GM12878 (cell line): ENCODE data around the gene KRT80. TPM values are rescaled to one million over a fixed set of nuclear protein-coding genes. Genes with fewer than 3 reads are reported as not detected.

Source experiments
- HDAC6 ChIP-seq: fragments of 200-600 bp; sonication (generic); IDR thresholded peaks from one replicate; pipeline ENCODE4 v1.8.0; 2017; ENCODE audit warnings: antibody characterized with exemption; ENCODE audit not compliant: unreplicated experiment
- MYB ChIP-seq: fragments of 150-350 bp; IDR thresholded peaks from 2 replicates; pipeline ENCODE4 v1.6.1; 2014; ENCODE audit warnings: mild to moderate bottlenecking, low read depth, low read length, borderline replicate concordance
- RELA ChIP-seq: fragments of 450-650 bp; IDR thresholded peaks from 2 replicates; pipeline ENCODE4 v1.8.0; 2014; ENCODE audit warnings: borderline replicate concordance; ENCODE audit not compliant: partially characterized antibody
- polyA plus RNA-seq, 11 experiments: library from polyadenylated mRNA; depleted of rRNA in 4 of 11; unstranded in 6 of 11; stranded (reverse) in 5 of 11; fragments of >200 nt; fragmentation: Nextera tagmentation in 4 of 11; fragmentation: Illumina TruSeq in 1 of 11; extraction: Ambion mirVana in 4 of 11; extraction: Trizol in 1 of 11; gene quantifications; 1 replicate in 1 of 11; 2 replicates in 10 of 11; pipeline versions ENCODE4 v1.2.1 to v1.2.3, GENCODE V29; 2011 to 2016; ENCODE audit warnings: inconsistent platforms in 2 of 11, missing spikeins in 2 of 11, low read depth in 1 of 11
- total RNA-seq, 4 experiments: library from RNA; depleted of rRNA in 3 of 4; stranded (reverse); fragments of >200 nt in 3 of 4; fragmentation: Illumina TruSeq in 1 of 4; extraction: Trizol in 1 of 4; gene quantifications; 2 replicates each; pipeline versions ENCODE4 v1.2.1 to v1.2.3, GENCODE V29; 2013 to 2021
- TF ChIP-seq, protein P1 (sequence below): fragments of 450-650 bp; IDR thresholded peaks from 2 replicates; pipeline ENCODE4 v1.6.1; 2016; ENCODE audit warnings: mild to moderate bottlenecking, moderate library complexity, borderline replicate concordance
- TF ChIP-seq, protein P2 (sequence below): IDR thresholded peaks from 2 replicates; pipeline ENCODE4 v1.6.1; 2012; ENCODE audit warnings: low read depth, low read length, improper control_type of control experiment
- TF ChIP-seq, protein P3 (sequence below): IDR thresholded peaks from 2 replicates; pipeline ENCODE4 v1.6.1; 2012; ENCODE audit warnings: mild to moderate bottlenecking, low read depth, low read length

KRT80 gene
- total and polyA plus RNA-seq, 10 of the 15 experiments (the other 5 are each of a cell fraction or from before 2014, with no cell fraction given): 0.01 TPM; not detected in 9

DNA sequence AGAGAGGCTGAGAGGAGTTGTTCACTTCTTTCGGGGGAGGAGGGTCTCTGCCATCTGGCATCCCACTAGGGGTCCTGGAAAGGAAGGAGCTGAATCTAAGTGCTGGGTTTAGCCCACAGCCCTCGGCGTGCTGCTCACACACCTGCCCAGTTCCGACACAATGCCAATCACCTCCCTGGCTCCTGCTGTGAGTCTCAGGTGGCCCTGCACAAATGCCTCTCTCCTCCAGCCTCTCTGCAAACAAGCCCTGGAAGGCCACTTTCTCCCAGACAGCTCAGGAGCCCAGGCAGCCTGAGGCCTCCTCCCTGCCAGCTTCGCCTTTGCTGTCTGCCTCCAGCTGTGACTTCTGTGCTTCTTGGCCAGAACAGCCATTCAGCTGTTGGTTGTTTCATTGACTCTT lies 61.1 kb downstream of the KRT80 start (continued):
- TF ChIP-seq, protein P1, sequence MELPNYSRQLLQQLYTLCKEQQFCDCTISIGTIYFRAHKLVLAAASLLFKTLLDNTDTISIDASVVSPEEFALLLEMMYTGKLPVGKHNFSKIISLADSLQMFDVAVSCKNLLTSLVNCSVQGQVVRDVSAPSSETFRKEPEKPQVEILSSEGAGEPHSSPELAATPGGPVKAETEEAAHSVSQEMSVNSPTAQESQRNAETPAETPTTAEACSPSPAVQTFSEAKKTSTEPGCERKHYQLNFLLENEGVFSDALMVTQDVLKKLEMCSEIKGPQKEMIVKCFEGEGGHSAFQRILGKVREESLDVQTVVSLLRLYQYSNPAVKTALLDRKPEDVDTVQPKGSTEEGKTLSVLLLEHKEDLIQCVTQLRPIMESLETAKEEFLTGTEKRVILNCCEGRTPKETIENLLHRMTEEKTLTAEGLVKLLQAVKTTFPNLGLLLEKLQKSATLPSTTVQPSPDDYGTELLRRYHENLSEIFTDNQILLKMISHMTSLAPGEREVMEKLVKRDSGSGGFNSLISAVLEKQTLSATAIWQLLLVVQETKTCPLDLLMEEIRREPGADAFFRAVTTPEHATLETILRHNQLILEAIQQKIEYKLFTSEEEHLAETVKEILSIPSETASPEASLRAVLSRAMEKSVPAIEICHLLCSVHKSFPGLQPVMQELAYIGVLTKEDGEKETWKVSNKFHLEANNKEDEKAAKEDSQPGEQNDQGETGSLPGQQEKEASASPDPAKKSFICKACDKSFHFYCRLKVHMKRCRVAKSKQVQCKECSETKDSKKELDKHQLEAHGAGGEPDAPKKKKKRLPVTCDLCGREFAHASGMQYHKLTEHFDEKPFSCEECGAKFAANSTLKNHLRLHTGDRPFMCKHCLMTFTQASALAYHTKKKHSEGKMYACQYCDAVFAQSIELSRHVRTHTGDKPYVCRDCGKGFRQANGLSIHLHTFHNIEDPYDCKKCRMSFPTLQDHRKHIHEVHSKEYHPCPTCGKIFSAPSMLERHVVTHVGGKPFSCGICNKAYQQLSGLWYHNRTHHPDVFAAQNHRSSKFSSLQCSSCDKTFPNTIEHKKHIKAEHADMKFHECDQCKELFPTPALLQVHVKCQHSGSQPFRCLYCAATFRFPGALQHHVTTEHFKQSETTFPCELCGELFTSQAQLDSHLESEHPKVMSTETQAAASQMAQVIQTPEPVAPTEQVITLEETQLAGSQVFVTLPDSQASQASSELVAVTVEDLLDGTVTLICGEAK: no peak
- TF ChIP-seq HDAC6 (no peak), MYB (no peak), RELA (no peak)
- TF ChIP-seq, protein P2, sequence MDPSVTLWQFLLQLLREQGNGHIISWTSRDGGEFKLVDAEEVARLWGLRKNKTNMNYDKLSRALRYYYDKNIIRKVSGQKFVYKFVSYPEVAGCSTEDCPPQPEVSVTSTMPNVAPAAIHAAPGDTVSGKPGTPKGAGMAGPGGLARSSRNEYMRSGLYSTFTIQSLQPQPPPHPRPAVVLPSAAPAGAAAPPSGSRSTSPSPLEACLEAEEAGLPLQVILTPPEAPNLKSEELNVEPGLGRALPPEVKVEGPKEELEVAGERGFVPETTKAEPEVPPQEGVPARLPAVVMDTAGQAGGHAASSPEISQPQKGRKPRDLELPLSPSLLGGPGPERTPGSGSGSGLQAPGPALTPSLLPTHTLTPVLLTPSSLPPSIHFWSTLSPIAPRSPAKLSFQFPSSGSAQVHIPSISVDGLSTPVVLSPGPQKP: no peak
- TF ChIP-seq, protein P3, sequence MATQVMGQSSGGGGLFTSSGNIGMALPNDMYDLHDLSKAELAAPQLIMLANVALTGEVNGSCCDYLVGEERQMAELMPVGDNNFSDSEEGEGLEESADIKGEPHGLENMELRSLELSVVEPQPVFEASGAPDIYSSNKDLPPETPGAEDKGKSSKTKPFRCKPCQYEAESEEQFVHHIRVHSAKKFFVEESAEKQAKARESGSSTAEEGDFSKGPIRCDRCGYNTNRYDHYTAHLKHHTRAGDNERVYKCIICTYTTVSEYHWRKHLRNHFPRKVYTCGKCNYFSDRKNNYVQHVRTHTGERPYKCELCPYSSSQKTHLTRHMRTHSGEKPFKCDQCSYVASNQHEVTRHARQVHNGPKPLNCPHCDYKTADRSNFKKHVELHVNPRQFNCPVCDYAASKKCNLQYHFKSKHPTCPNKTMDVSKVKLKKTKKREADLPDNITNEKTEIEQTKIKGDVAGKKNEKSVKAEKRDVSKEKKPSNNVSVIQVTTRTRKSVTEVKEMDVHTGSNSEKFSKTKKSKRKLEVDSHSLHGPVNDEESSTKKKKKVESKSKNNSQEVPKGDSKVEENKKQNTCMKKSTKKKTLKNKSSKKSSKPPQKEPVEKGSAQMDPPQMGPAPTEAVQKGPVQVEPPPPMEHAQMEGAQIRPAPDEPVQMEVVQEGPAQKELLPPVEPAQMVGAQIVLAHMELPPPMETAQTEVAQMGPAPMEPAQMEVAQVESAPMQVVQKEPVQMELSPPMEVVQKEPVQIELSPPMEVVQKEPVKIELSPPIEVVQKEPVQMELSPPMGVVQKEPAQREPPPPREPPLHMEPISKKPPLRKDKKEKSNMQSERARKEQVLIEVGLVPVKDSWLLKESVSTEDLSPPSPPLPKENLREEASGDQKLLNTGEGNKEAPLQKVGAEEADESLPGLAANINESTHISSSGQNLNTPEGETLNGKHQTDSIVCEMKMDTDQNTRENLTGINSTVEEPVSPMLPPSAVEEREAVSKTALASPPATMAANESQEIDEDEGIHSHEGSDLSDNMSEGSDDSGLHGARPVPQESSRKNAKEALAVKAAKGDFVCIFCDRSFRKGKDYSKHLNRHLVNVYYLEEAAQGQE: no peak
